Measurements from ENCODE around the gene CST3.
A peak's percentile ranks its signal among the peaks of the same experiment; 100 is the strongest.
"Not testable (repeated sequence)": the region's sequence is repeated elsewhere in the genome, so short reads cannot be mapped to it uniquely, and the experiment has no call there.

CST3 gene

GRCh38 chr20:23666189-23666588 lies 28.4 kb upstream of the CST3 start:
- H3K4me3 ChIP-seq (ENCODE audit: low read depth, low read length): no peak overlapping the region
- no peak overlapping the region for H3K27ac ChIP-seq
- TF ChIP-seq CTCF (IDR thresholded peaks at IDR 0.05; ENCODE audit: low read depth, low read length): peak; percentile 47
- no peaks in the 10 kb centered on the region for H3K36me3 ChIP-seq
- DNase-seq: peak; percentile 29
- no peaks in the 10 kb centered on the region for H3K9me3 ChIP-seq (ENCODE audit: severe bottlenecking)
- no peaks in the 10 kb centered on the region for H3K27me3 ChIP-seq (ENCODE audit: insufficient read depth, low read depth, severe bottlenecking)

- Histone ChIP-seq H3K27ac (no peak overlapping the region), H3K9me3 (ENCODE audit: severe bottlenecking) (no peaks in the 10 kb centered on the region), H3K4me3 (ENCODE audit: low read depth, low read length) (no peak overlapping the region), H3K27me3 (ENCODE audit: insufficient read depth, low read depth, severe bottlenecking) (no peaks in the 10 kb centered on the region), H3K36me3 (no peaks in the 10 kb centered on the region)
- DNase-seq: no peak
- TF ChIP-seq CTCF (IDR thresholded peaks at IDR 0.05; ENCODE audit: low read depth, low read length): no peak
These were observed 27.2 kb upstream of the CST3 start for GRCh38 chr20:23664954-23665353.

GRCh38 chr20:23664046-23664445 lies 26.3 kb upstream of the CST3 start:
- not testable (repeated sequence) for H3K27me3 ChIP-seq (ENCODE audit: insufficient read depth, low read depth, severe bottlenecking); H3K36me3 ChIP-seq; H3K9me3 ChIP-seq (ENCODE audit: severe bottlenecking); H3K4me3 ChIP-seq (ENCODE audit: low read depth, low read length); H3K27ac ChIP-seq; DNase-seq

GRCh38 chr20:23663180-23663579 lies 25.4 kb upstream of the CST3 start:
- Histone ChIP-seq H3K36me3 (no peaks in the 10 kb centered on the region), H3K27ac (no peak overlapping the region), H3K9me3 (ENCODE audit: severe bottlenecking) (no peaks in the 10 kb centered on the region), H3K4me3 (ENCODE audit: low read depth, low read length) (no peak overlapping the region), H3K27me3 (ENCODE audit: insufficient read depth, low read depth, severe bottlenecking) (no peaks in the 10 kb centered on the region)
- TF ChIP-seq CTCF (IDR thresholded peaks at IDR 0.05; ENCODE audit: low read depth, low read length): no peak
- no peak for DNase-seq

GRCh38 chr20:23662276-23662870 lies 24.6 kb upstream of the CST3 start:
- no peak for DNase-seq
- Histone ChIP-seq H3K27ac (no peak overlapping the region), H3K36me3 (no peaks in the 10 kb centered on the region), H3K27me3 (ENCODE audit: insufficient read depth, low read depth, severe bottlenecking) (no peaks in the 10 kb centered on the region), H3K9me3 (ENCODE audit: severe bottlenecking) (no peaks in the 10 kb centered on the region), H3K4me3 (ENCODE audit: low read depth, low read length) (no peak overlapping the region)
- TF ChIP-seq CTCF (IDR thresholded peaks at IDR 0.05; ENCODE audit: low read depth, low read length): no peak

- H3K27me3 ChIP-seq (ENCODE audit: insufficient read depth, low read depth, severe bottlenecking): no peaks in the 10 kb centered on the region
- DNase-seq: no peak
- H3K4me3 ChIP-seq (ENCODE audit: low read depth, low read length): no peak overlapping the region
- TF ChIP-seq CTCF (IDR thresholded peaks at IDR 0.05; ENCODE audit: low read depth, low read length): no peak
- no peak overlapping the region for H3K27ac ChIP-seq
- no peaks in the 10 kb centered on the region for H3K36me3 ChIP-seq
- H3K9me3 ChIP-seq (ENCODE audit: severe bottlenecking): no peaks in the 10 kb centered on the region
These were observed 23.3 kb upstream of the CST3 start for GRCh38 chr20:23661002-23661429.
